GM19467 (cell line): ENCODE data around the gene FGFR2.

Experiments used
- ATAC-seq: cut with Tn5 transposase; IDR thresholded peaks from one replicate; pipeline ENCODE4 v1.9.1; 2021; ENCODE audit warnings: mild to moderate bottlenecking, moderate library complexity; ENCODE audit not compliant: unreplicated experiment

The FGFR2 gene

GRCh38 chr10:121598263-121599249 lies at the start of gene FGFR2:
TSS of gene FGFR2 (minus strand) at chr10:121598444. CDS start at chr10:121593817, 4,627 bp downstream.
- peak; percentile 96 for ATAC-seq

- no peak for ATAC-seq
Observed at GRCh38 chr10:121647401-121647800, 49.2 kb upstream of the FGFR2 start.

- no peak for ATAC-seq
Observed at GRCh38 chr10:121645696-121646095, 47.5 kb upstream of the FGFR2 start.

GRCh38 chr10:121644501-121644900 lies 46.3 kb upstream of the FGFR2 start:
- no peak for ATAC-seq

- no peak for ATAC-seq
Observed at GRCh38 chr10:121640266-121640665, 42.0 kb upstream of the FGFR2 start.

GRCh38 chr10:121639416-121639815 lies 41.2 kb upstream of the FGFR2 start:
- no peak for ATAC-seq

- ATAC-seq, result no peak
Observed at GRCh38 chr10:121637437-121637836, 39.2 kb upstream of the FGFR2 start.

GRCh38 chr10:121633056-121633455 lies 34.8 kb upstream of the FGFR2 start:
- ATAC-seq, result no peak

- no peak for ATAC-seq
Observed at GRCh38 chr10:121631365-121632029, 33.3 kb upstream of the FGFR2 start.

- no peak for ATAC-seq
Observed at GRCh38 chr10:121628859-121629258, 30.6 kb upstream of the FGFR2 start.

GRCh38 chr10:121627876-121628581 lies 29.8 kb upstream of the FGFR2 start:
- ATAC-seq, result no peak

- ATAC-seq, result no peak
Observed at GRCh38 chr10:121624836-121625486, 26.7 kb upstream of the FGFR2 start.

- ATAC-seq, result no peak
Observed at GRCh38 chr10:121618906-121619305, 20.7 kb upstream of the FGFR2 start.

GRCh38 chr10:121617176-121617575 lies 18.9 kb upstream of the FGFR2 start:
- no peak for ATAC-seq

- no peak for ATAC-seq
Observed at GRCh38 chr10:121616291-121616690, 18.0 kb upstream of the FGFR2 start.

- no peak for ATAC-seq
Observed at GRCh38 chr10:121615836-121616235, 17.6 kb upstream of the FGFR2 start.

- ATAC-seq, result no peak
Observed at GRCh38 chr10:121615435-121615793, 17.2 kb upstream of the FGFR2 start.

GRCh38 chr10:121614613-121615434 lies 16.6 kb upstream of the FGFR2 start:
- no peak for ATAC-seq

GRCh38 chr10:121613456-121613855 lies 15.2 kb upstream of the FGFR2 start:
- no peak for ATAC-seq
